Spinal cord (tissue), 10 donors: ENCODE data around the gene SLC28A2. TPM values are rescaled to one million over a fixed set of nuclear protein-coding genes. Genes with fewer than 3 reads are reported as not detected.

Source experiments
- DNase-seq, 6 donors: peaks; one replicate each; pipeline versions ENCODE4 v3.0.0 to v3.0.0-alpha.2; 2013 to 2015; ENCODE audit warnings: low spot score in 6 of 6, low read depth in 4 of 6
- H3K27ac ChIP-seq: one replicate; pipeline ENCODE4 v1.5.1; 2013; ENCODE audit warnings: low read depth, low read length, control low read depth
- H3K27me3 ChIP-seq: one replicate; pipeline ENCODE4 v1.6.1; 2013; ENCODE audit warnings: low read length; ENCODE audit not compliant: control insufficient read depth, insufficient read depth
- H3K36me3 ChIP-seq: one replicate; pipeline ENCODE4 v1.6.1; 2013; ENCODE audit warnings: low read length; ENCODE audit not compliant: control insufficient read depth, insufficient read depth
- H3K4me1 ChIP-seq: one replicate; pipeline ENCODE4 v1.6.1; 2013; ENCODE audit warnings: low read length; ENCODE audit not compliant: control insufficient read depth, insufficient read depth
- H3K4me3 ChIP-seq: one replicate; pipeline ENCODE4 v1.5.1; 2013; ENCODE audit warnings: low read depth, low read length, control low read depth
- H3K9me3 ChIP-seq: one replicate; pipeline ENCODE4 v1.6.1; 2013; ENCODE audit warnings: low read length; ENCODE audit not compliant: control insufficient read depth, insufficient read depth
- WGBS: methylation state at CpG from one replicate; pipeline ENCODE4 v1.1.5; 2013; ENCODE audit warnings: missing lambda C conversion rate; ENCODE audit not compliant: insufficient coverage; 5-methylcytosine and 5-hydroxymethylcytosine counted together
- long read RNA-seq, 4 donors: transcript quantifications; one replicate each; lab custom pipeline, GENCODE V29; 2026
- polyA plus RNA-seq, 2 donors: library from polyadenylated mRNA; unstranded; fragments of 120-200 nt; gene quantifications; one replicate each; pipeline ENCODE4 v1.2.1, GENCODE V29; 2013; ENCODE audit not compliant: insufficient read length in 2 of 2
- total RNA-seq, 2 donors: library from RNA; depleted of rRNA in 1 of 2; stranded (reverse); fragments of 120-200 nt in 1 of 2; fragments of >200 nt in 1 of 2; gene quantifications; one replicate each; pipeline versions ENCODE4 v1.2.3 to v1.2.4, GENCODE V29; 2013 to 2014
- donor health status: healthy.

Gene SLC28A2, protein sequence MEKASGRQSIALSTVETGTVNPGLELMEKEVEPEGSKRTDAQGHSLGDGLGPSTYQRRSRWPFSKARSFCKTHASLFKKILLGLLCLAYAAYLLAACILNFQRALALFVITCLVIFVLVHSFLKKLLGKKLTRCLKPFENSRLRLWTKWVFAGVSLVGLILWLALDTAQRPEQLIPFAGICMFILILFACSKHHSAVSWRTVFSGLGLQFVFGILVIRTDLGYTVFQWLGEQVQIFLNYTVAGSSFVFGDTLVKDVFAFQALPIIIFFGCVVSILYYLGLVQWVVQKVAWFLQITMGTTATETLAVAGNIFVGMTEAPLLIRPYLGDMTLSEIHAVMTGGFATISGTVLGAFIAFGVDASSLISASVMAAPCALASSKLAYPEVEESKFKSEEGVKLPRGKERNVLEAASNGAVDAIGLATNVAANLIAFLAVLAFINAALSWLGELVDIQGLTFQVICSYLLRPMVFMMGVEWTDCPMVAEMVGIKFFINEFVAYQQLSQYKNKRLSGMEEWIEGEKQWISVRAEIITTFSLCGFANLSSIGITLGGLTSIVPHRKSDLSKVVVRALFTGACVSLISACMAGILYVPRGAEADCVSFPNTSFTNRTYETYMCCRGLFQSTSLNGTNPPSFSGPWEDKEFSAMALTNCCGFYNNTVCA
- total RNA-seq (not detected), polyA plus RNA-seq (under 1 TPM in 1 of 2 donors, not detected in 1; 0.32 TPM)
- long read RNA-seq, donor 1 = 0 reads
- long read RNA-seq, donor 2 = 0 reads
- long read RNA-seq, donor 3 = 0 reads
- long read RNA-seq, donor 4 = 0 reads

DNA sequence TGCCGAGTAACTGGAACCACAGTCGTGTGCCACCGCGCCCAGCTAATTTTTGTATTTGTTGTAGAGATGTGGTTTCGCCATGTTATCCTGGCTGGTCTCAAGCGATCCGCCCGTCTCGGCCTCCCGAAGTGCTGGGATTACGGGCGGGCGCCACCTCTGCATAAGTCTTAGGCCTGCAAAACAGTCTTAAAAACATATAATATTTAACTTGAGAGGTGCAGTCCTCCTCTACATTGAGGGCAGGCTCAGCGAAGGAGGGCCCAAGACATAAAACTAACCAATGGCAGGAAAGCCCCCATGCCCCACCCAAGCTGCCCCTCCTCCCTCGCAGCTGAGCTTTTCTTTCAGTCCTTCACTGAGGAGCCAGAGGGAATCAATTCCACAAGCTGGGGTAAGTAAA, at the start of gene SLC28A2:
Gene SLC28A2, plus strand, starts transcription at position 347 of the 400 bp plus-strand sequence. CDS start 982 bp downstream, outside the sequence.
- WGBS = 95% methylated on average over 10 of the region's 15 CpGs

DNA sequence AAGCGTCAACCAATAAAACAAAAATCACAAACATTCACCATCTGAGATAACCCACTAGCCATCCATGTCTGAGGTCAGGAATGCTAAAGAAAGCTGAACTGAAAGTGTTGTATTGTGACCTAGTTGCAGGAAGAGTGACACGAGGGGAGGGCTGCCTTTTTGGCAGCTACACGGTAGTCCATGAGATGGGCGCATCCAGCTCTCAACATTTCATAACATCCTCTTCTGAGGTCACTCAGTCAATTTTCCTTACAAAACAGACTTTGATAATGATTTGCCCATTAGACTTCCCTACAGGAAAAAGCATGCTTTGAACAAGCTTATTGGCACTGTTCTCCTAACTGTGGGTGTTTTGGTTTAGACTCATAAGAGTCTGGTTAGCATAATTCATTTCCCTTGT, 48.9 kb upstream of the SLC28A2 start:
- H3K4me1 ChIP-seq = peaks cover 23% of the 10 kb centered on the region
- H3K9me3 ChIP-seq = no peaks in the 10 kb centered on the region
- DNase-seq = no peak
- H3K4me3 ChIP-seq = no peak overlapping the region
- no peak overlapping the region for H3K27ac ChIP-seq
- no peaks in the 10 kb centered on the region for H3K36me3 ChIP-seq
- 80% methylated on average over 2 of the region's 4 CpGs for WGBS
- H3K27me3 ChIP-seq = no peaks in the 10 kb centered on the region

More for the DNA sequence above, at the start of gene SLC28A2:
- H3K4me1 ChIP-seq = no peaks in the 10 kb centered on the region
- H3K27me3 ChIP-seq = no peaks in the 10 kb centered on the region
- no peaks in the 10 kb centered on the region for H3K36me3 ChIP-seq
- no peak for DNase-seq
- no peak within 1 kb of the TSS for H3K4me3 ChIP-seq
- H3K27ac ChIP-seq = no peak within 1 kb of the TSS
- H3K9me3 ChIP-seq = no peaks in the 10 kb centered on the region

DNA sequence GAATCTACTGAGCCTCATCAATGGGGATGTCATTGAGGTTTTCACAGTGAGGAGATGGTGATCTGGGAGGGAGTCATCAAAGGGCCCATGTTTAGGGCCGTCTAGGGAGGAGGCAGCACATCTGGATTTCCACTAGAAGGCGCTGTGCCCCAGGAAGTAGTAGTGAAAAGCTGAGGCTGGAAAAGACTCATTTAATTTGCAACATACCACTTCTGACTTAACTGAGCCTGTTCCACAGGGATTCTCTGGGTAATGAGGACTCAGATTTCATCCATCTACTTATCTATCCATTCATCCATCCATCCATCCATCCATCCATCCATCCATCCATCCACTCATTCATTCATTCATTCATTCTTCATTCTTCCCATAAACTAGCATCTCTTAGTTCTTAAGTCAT, 46.8 kb upstream of the SLC28A2 start:
- Histone ChIP-seq H3K36me3 (no peaks in the 10 kb centered on the region), H3K9me3 (no peaks in the 10 kb centered on the region), H3K27ac (no peak overlapping the region), H3K27me3 (no peaks in the 10 kb centered on the region), H3K4me3 (no peak overlapping the region), H3K4me1 (peaks cover 9% of the 10 kb centered on the region)
- peak in 2 of 6 donors; percentile 67 to 71 for DNase-seq
- 0% methylated on average over 1 of the region's 2 CpGs for WGBS

DNA sequence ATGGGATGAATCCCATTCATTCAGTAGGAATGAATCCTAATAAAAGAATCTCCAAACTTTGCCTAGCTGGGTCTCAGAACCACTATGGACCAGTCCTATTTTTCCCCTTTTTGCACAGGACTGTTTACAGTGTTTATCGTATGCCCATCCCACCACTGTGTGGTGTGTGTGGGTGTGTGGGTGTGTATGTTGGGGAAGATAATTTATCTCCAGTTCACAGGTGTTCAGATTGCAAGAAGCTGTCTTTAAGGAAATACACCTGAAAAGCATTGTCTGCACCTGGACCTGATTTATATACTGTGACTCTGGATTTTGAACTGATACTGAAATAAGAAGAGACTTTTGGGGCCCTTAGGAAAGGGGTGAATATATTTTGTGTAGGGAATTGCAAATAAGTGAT, 39.5 kb upstream of the SLC28A2 start:
- Histone ChIP-seq H3K9me3 (no peaks in the 10 kb centered on the region), H3K36me3 (no peaks in the 10 kb centered on the region), H3K4me1 (no peaks in the 10 kb centered on the region), H3K27ac (no peak overlapping the region), H3K4me3 (no peak overlapping the region), H3K27me3 (peaks cover 2% of the 10 kb centered on the region)
- no CpG with 5 or more reads among the region's 1 CpG for WGBS
- DNase-seq = no peak

DNA sequence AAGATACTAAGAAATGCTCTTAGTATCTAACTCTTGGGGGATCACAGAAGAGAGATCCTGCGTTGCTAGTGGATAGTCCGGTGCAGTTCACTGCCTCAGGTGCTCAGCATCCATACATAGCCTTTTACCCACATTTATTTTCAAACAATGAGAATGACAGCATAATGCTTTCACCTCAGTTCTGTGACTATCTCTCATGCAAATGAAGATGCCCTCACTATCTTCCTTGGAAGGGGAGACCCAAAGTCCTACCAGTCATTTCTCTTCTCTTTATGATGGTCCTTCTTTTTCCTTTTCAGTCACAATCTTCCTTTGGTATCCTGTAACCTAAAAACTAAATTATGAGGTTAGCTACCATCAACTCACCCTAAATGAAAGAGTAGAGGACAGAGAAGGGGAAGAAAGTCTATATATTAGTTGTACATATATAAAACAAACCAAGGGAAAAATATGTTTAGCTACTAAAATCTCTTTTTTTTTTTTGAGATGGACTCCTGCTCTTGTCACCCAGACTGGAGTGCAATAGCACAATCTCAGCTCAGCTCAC, 30.9 kb upstream of the SLC28A2 start:
- no peak overlapping the region for H3K27ac ChIP-seq
- no peak overlapping the region for H3K4me3 ChIP-seq
- no peaks in the 10 kb centered on the region for H3K27me3 ChIP-seq
- H3K9me3 ChIP-seq = no peaks in the 10 kb centered on the region
- H3K4me1 ChIP-seq = no peaks in the 10 kb centered on the region
- DNase-seq = no peak
- no peaks in the 10 kb centered on the region for H3K36me3 ChIP-seq
- WGBS = 100% methylated on average over 2 of the region's 2 CpGs

DNA sequence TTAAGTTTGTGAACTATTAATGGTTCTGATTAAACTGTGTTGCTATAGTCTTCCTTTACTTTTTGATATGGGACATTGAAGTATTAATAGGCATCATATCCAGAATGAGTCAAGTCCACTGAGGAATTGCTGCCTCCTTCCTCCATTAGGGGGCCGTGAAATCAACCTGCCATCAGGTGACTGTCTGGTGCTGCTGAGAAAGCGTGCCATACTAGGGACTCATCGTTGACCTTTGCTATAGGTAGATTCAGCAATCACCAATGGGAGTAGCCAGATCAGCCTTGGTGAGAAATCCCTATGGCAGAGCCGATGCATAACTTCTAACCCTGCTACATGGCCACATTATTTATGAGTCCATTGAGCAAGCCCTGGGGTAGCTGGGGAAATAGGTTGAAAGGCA, 30.1 kb upstream of the SLC28A2 start:
- Histone ChIP-seq H3K4me1 (no peaks in the 10 kb centered on the region), H3K4me3 (no peak overlapping the region), H3K9me3 (no peaks in the 10 kb centered on the region), H3K36me3 (no peaks in the 10 kb centered on the region), H3K27me3 (no peaks in the 10 kb centered on the region), H3K27ac (no peak overlapping the region)
- WGBS = 72% methylated on average over 4 of the region's 4 CpGs
- no peak for DNase-seq

DNA sequence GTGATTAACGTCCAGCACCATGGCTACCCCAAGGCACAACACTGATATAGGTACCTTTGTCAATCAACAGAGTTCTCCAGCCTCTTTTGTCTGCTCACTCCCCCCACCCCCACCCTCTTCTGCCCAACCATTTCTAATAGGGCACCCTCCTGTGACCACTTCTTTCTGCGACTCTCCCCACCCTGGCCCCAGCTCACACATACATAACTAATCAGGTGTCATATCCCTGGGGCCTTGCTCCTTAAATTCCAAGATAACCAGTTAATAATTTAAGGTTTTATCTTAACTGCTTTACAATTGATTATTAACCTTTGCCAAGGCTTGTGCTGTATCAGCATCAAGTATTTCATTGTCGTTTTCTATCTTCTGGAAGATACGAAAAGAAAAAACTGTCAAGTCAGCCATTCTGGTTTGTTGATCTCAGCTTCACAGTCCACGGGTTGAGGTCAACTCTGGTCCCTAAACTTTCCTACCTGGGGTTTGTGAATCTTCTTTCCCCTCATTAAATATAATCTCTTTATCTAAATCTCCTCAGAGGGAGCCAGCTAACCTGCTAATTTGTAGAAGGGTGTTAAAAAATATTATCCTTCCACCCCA, 27.3 kb upstream of the SLC28A2 start:
- no peaks in the 10 kb centered on the region for H3K27me3 ChIP-seq
- 64% methylated on average over 4 of the region's 5 CpGs for WGBS
- no peak for DNase-seq

DNA sequence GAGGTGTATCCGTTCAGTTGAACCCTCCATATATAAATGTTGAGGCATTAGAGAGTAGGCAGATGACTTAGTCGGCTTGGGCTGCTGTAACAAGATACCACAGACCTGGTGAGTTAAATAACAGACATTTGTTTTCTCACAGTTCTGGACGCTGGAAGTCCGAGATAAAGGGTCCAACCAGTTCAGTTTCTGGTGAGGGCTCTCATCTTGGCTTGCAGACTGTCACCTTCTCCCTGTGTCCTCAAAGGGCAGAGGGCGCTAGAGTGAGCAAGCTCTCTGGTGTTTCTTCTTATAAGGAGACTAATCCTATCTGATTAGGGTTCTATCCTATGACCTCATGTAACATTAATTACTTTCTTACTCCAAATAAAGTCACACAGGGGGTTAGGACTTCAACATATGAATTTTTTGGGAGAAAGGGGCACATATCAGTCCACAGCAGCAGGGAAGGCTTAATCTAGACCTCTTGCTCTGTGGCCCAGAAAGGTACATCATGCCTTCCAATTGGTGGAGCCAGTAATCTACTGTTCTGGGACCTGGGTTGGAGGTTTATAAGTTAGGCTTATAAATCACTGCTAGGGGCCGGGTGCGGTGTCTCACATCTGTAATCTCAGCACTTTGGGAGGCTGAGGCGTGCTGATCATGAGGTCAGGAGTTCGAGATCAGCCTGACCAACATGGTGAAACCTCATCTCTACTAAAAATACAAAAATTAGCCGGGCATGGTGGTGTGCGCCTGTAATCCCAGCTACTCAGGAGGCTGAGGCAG, 26.3 kb upstream of the SLC28A2 start:
- H3K4me1 ChIP-seq = no peaks in the 10 kb centered on the region
- no peak overlapping the region for H3K4me3 ChIP-seq
- 50% methylated on average over 2 of the region's 11 CpGs for WGBS
- H3K36me3 ChIP-seq = no peaks in the 10 kb centered on the region
- H3K9me3 ChIP-seq = no peaks in the 10 kb centered on the region
- no peaks in the 10 kb centered on the region for H3K27me3 ChIP-seq
- H3K27ac ChIP-seq = no peak overlapping the region
- DNase-seq = no peak

More for the DNA sequence above, 27.3 kb upstream of the SLC28A2 start:
- H3K4me1 ChIP-seq = no peaks in the 10 kb centered on the region
- no peak overlapping the region for H3K4me3 ChIP-seq
- no peaks in the 10 kb centered on the region for H3K36me3 ChIP-seq
- no peak overlapping the region for H3K27ac ChIP-seq
- H3K9me3 ChIP-seq = no peaks in the 10 kb centered on the region

DNA sequence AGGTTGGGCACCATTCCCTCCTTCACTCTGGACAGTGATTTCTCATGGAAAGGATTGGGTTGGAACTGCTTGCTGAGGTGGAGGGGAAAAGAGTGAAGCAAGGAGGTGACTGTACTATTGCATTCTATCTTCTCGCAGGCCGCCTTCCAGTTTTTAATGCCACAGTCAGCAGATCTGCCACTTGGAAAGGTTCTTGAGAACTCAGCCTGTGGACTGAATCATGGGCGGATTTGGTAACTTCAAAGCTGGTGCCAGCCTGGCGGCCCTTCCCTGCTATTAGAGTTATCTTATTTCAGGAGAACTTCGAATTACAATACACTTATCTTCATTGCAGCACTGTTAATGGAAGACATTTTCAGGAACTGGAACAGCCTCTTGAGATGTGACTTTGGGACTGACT, 23.1 kb upstream of the SLC28A2 start:
- no peak for DNase-seq
- Histone ChIP-seq H3K36me3 (no peaks in the 10 kb centered on the region), H3K4me3 (no peak overlapping the region), H3K4me1 (no peaks in the 10 kb centered on the region), H3K27ac (no peak overlapping the region), H3K9me3 (no peaks in the 10 kb centered on the region), H3K27me3 (no peaks in the 10 kb centered on the region)
- 67% methylated on average over 3 of the region's 5 CpGs for whole genome bisulfite sequencing
